ENCODE results near the gene PLCB1.

DNA sequence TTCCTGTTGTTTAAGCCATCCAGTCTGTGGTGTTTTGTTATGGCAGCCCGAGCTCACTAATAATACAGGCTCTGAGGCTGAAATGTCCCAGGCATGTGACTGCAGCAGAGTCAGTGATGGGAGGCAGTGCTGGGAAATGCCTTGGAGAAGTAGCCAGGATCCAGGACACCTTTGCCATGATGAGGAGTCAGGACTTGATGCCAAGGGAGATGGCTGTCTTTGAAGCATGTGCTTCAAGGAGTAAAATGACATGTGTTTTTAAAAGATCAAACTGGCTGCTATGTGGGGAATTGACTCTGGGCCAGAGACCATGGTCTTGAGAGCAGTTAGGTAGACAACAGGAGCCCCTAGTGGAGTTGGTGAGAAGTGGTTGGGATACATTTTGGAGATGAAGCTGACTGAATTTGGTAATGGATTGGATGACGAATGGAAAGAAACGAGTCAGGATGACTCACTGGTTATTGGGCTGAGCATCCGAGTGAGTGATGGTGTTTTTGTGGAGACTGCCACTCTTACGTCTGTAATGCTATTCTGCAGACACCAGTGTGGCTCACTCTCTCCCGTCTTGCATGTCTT, 322.2 kb downstream of the PLCB1 start:
- TF ChIP-seq, protein P1, sequence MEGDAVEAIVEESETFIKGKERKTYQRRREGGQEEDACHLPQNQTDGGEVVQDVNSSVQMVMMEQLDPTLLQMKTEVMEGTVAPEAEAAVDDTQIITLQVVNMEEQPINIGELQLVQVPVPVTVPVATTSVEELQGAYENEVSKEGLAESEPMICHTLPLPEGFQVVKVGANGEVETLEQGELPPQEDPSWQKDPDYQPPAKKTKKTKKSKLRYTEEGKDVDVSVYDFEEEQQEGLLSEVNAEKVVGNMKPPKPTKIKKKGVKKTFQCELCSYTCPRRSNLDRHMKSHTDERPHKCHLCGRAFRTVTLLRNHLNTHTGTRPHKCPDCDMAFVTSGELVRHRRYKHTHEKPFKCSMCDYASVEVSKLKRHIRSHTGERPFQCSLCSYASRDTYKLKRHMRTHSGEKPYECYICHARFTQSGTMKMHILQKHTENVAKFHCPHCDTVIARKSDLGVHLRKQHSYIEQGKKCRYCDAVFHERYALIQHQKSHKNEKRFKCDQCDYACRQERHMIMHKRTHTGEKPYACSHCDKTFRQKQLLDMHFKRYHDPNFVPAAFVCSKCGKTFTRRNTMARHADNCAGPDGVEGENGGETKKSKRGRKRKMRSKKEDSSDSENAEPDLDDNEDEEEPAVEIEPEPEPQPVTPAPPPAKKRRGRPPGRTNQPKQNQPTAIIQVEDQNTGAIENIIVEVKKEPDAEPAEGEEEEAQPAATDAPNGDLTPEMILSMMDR (conservative IDR thresholded peaks at IDR 0.05; ENCODE audit: low read depth, low read length) = peak; percentile 73
- no peak for TF ChIP-seq POLR2A (IDR thresholded peaks at IDR 0.05; ENCODE audit: low read depth, low read length)
- TF ChIP-seq MAZ (IDR thresholded peaks at IDR 0.05; ENCODE audit: borderline replicate concordance, low read depth, low read length) = no peak
- TF ChIP-seq RCOR1 (IDR thresholded peaks at IDR 0.05; ENCODE audit: insufficient replicate concordance, low read length) = no peak
- peak; percentile 94 for TF ChIP-seq FOS (IDR thresholded peaks at IDR 0.05; ENCODE audit: low read depth, low read length)
